CD14-positive monocyte (primary cell): ENCODE results near the gene SYNCRIP. TPM values are rescaled to one million over a fixed set of nuclear protein-coding genes. Genes with fewer than 3 reads are reported as not detected.
A peak's percentile ranks its signal among the peaks of the same experiment; 100 is the strongest.

ENCODE experiments used
- DNase-seq, 3 donors: peaks; one replicate each; pipeline ENCODE4 v3.0.0-alpha.2; 2011 to 2022
- H2AFZ ChIP-seq: 2 replicates; pipeline ENCODE4 v1.6.0; 2012; ENCODE audit warnings: mild to moderate bottlenecking, low read depth, low read length, inconsistent platforms; ENCODE audit not compliant: insufficient read depth, poor library complexity, severe bottlenecking
- H3K27ac ChIP-seq, 2 donors: 1 replicate in 1 of 2; 2 replicates in 1 of 2; pipeline ENCODE4 v1.5.1; 2012 to 2013; ENCODE audit warnings: low read length in 2 of 2, control low read depth in 1 of 2, inconsistent platforms in 1 of 2, low read depth in 1 of 2, mild to moderate bottlenecking in 1 of 2
- H3K27me3 ChIP-seq, 2 donors: one replicate each; pipeline versions ENCODE4 v1.6.0 to v1.6.1; 2011 to 2013; ENCODE audit warnings: low read length in 2 of 2; ENCODE audit not compliant: control insufficient read depth in 2 of 2, insufficient read depth in 2 of 2
- H3K36me3 ChIP-seq, 2 donors: replicated peaks in 1 of 2; 1 replicate in 1 of 2; 2 replicates in 1 of 2; pipeline versions ENCODE4 v1.5.1 to v1.6.1; 2012 to 2013; ENCODE audit warnings: low read length in 2 of 2, control low read depth in 1 of 2, inconsistent platforms in 1 of 2, mild to moderate bottlenecking in 1 of 2; ENCODE audit not compliant: insufficient read depth in 2 of 2, control insufficient read depth in 1 of 2
- H3K4me1 ChIP-seq, 2 donors: 1 replicate in 1 of 2; 2 replicates in 1 of 2; pipeline versions ENCODE4 v1.5.1 to v1.6.1; 2012 to 2013; ENCODE audit warnings: low read length in 2 of 2, control low read depth in 1 of 2, inconsistent platforms in 1 of 2, mild to moderate bottlenecking in 1 of 2, moderate library complexity in 1 of 2; ENCODE audit not compliant: insufficient read depth in 2 of 2, control insufficient read depth in 1 of 2
- H3K4me2 ChIP-seq: replicated peaks from 2 replicates; pipeline ENCODE3; 2012; ENCODE audit warnings: low read length, moderate library complexity, mild to moderate bottlenecking; ENCODE audit not compliant: poor library complexity, severe bottlenecking; ENCODE audit errors: extremely low read depth
- H3K4me3 ChIP-seq, 3 experiments: fragments of 200-600 bp in 1 of 3; sonication (generic) in 1 of 3; replicated peaks in 1 of 3; 1 replicate in 2 of 3; 2 replicates in 1 of 3; pipeline ENCODE4 v1.5.1; 2011 to 2013; ENCODE audit warnings: low read length in 3 of 3, mild to moderate bottlenecking in 3 of 3, control low read depth in 2 of 3, low read depth in 2 of 3, inconsistent platforms in 1 of 3, moderate library complexity in 1 of 3
- H3K79me2 ChIP-seq: 2 replicates; pipeline ENCODE4 v1.6.0; 2012; ENCODE audit warnings: mild to moderate bottlenecking, control low read depth, inconsistent platforms, low read length, moderate library complexity; ENCODE audit not compliant: insufficient read depth
- H3K9ac ChIP-seq: 2 replicates; pipeline ENCODE4 v1.6.0; 2017; ENCODE audit warnings: low read length, mild to moderate bottlenecking; ENCODE audit not compliant: insufficient read depth, poor library complexity, severe bottlenecking
- H3K9me3 ChIP-seq, 2 donors: replicated peaks in 1 of 2; 1 replicate in 1 of 2; 2 replicates in 1 of 2; pipeline versions ENCODE4 v1.5.1 to v1.6.1; 2012 to 2013; ENCODE audit warnings: low read length in 2 of 2, control low read depth in 1 of 2; ENCODE audit not compliant: control insufficient read depth in 1 of 2, insufficient read depth in 1 of 2
- H4K20me1 ChIP-seq: 2 replicates; pipeline ENCODE4 v1.6.0; 2012; ENCODE audit warnings: mild to moderate bottlenecking, low read length, control low read depth, moderate library complexity; ENCODE audit not compliant: insufficient read depth
- H3K27ac Mint-ChIP-seq, 7 donors: one replicate each; pipeline ENCODE4 v1.8.0; 2020; ENCODE audit warnings: mild to moderate bottlenecking in 7 of 7, mixed read lengths in 7 of 7, moderate library complexity in 6 of 7, inconsistent platforms in 2 of 7
- H3K27me3 Mint-ChIP-seq, 3 donors: one replicate each; pipeline ENCODE4 v1.8.0; 2021 to 2022; ENCODE audit warnings: low read depth in 3 of 3, mild to moderate bottlenecking in 3 of 3, mixed read lengths in 3 of 3, moderate library complexity in 3 of 3, inconsistent platforms in 1 of 3
- H3K36me3 Mint-ChIP-seq, 2 donors: one replicate each; pipeline ENCODE4 v1.8.0; 2020; ENCODE audit warnings: mixed read lengths in 2 of 2, inconsistent platforms in 1 of 2, mild to moderate bottlenecking in 1 of 2
- H3K4me1 Mint-ChIP-seq: one replicate; pipeline ENCODE4 v1.8.0; 2020; ENCODE audit warnings: mild to moderate bottlenecking, mixed read lengths
- H3K4me3 Mint-ChIP-seq, 2 donors: one replicate each; pipeline ENCODE4 v1.8.0; 2020; ENCODE audit warnings: mild to moderate bottlenecking in 2 of 2, mixed read lengths in 2 of 2, moderate library complexity in 1 of 2
- H3K9me3 Mint-ChIP-seq, 7 donors: one replicate each; pipeline ENCODE4 v1.8.0; 2020 to 2022; ENCODE audit warnings: mixed read lengths in 7 of 7, mild to moderate bottlenecking in 6 of 7, moderate library complexity in 6 of 7, inconsistent platforms in 2 of 7
- WGBS: methylation state at CpG from one replicate; pipeline ENCODE4 v1.1.5; 2013; ENCODE audit warnings: missing lambda C conversion rate; ENCODE audit not compliant: insufficient coverage; 5-methylcytosine and 5-hydroxymethylcytosine counted together
- intact Hi-C, 2 donors: fragments of 100-400 bp; cut with micrococcal nuclease; formaldehyde crosslinking; loops; one replicate each; pipeline versions ENCODE4 v1.15.0 to v1.15.1; 2023
- polyA plus RNA-seq, 3 donors: library from polyadenylated mRNA; depleted of rRNA in 1 of 3; unstranded in 2 of 3; stranded (reverse) in 1 of 3; fragments of 300-500 nt in 2 of 3; fragments of >200 nt in 1 of 3; fragmentation: Illumina TruSeq in 2 of 3; gene quantifications; 1 replicate in 2 of 3; 2 replicates in 1 of 3; pipeline ENCODE4 v1.2.3, GENCODE V29; 2012 to 2021
- TF ChIP-seq, protein P1 (sequence below): fragments of 200-600 bp; IDR thresholded peaks from one replicate; pipeline ENCODE4 v1.8.0; 2022; ENCODE audit warnings: antibody characterized with exemption, mild to moderate bottlenecking

Gene SYNCRIP
- polyA plus RNA-seq, 3 donors = 11.1 to 41.4 (median 36.6) TPM

DNA sequence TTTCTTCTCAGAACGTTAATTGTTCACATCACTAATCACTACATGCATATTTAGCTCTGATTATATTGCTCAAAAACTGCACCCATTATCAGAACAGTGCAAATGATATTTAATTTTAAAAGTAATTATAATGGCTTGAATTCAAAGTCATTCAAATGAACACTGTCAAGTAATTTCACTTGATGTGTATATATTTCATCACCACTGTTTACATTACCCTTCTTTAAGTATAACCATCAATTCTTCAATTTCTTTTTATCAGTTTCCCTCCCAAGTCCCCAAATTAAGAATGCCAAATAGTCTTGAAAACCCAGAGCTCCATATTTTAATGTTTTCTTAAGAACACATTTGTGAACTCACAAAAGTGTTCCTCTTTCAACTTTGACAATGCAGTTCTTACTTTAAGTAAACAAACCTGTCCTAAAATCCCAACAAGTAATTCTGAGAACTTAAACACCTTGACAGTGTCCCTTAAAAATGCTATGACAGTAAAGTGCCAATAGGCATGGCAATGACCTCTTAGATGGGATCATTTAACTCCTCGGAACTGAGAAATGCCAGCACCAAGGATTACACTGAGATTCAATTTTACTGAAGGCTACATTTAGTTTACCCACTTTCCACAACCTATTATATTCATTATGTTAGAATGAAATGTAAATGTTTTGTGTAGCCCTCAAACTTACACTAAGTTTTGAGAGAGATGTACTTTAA lies 32.3 kb downstream of the SYNCRIP start:
- no peaks in the 10 kb centered on the region for H3K9me3 Mint-ChIP-seq
- H3K9ac ChIP-seq = no peak overlapping the region
- no peak overlapping the region for H3K4me3 Mint-ChIP-seq
- H3K27me3 ChIP-seq = no peaks in the 10 kb centered on the region
- peaks cover 66% of the 10 kb centered on the region for H4K20me1 ChIP-seq
- H3K27ac Mint-ChIP-seq = peak overlapping the region in 2 of 7 donors; percentile 33 to 70
- H3K27me3 Mint-ChIP-seq = no peaks in the 10 kb centered on the region
- H3K4me1 Mint-ChIP-seq = no peaks in the 10 kb centered on the region
- H2AFZ ChIP-seq = no peak overlapping the region
- H3K4me2 ChIP-seq = no peak overlapping the region
- TF ChIP-seq, protein P1, sequence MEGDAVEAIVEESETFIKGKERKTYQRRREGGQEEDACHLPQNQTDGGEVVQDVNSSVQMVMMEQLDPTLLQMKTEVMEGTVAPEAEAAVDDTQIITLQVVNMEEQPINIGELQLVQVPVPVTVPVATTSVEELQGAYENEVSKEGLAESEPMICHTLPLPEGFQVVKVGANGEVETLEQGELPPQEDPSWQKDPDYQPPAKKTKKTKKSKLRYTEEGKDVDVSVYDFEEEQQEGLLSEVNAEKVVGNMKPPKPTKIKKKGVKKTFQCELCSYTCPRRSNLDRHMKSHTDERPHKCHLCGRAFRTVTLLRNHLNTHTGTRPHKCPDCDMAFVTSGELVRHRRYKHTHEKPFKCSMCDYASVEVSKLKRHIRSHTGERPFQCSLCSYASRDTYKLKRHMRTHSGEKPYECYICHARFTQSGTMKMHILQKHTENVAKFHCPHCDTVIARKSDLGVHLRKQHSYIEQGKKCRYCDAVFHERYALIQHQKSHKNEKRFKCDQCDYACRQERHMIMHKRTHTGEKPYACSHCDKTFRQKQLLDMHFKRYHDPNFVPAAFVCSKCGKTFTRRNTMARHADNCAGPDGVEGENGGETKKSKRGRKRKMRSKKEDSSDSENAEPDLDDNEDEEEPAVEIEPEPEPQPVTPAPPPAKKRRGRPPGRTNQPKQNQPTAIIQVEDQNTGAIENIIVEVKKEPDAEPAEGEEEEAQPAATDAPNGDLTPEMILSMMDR = no peak
- DNase-seq = no peak
- intact Hi-C loops = no loop called here
- H3K4me3 ChIP-seq = no peak overlapping the region
- H3K4me1 ChIP-seq = no peaks in the 10 kb centered on the region
- peaks cover 78 to 100% of the 10 kb centered on the region in 2 donors for H3K36me3 ChIP-seq
- no CpG with 5 or more reads among the region's 2 CpGs for WGBS
- H3K9me3 ChIP-seq = no peaks in the 10 kb centered on the region
- H3K27ac ChIP-seq = no peak overlapping the region
- H3K36me3 Mint-ChIP-seq = peaks cover 67 to 88% of the 10 kb centered on the region in 2 donors
- H3K79me2 ChIP-seq = peaks cover 41% of the 10 kb centered on the region

DNA sequence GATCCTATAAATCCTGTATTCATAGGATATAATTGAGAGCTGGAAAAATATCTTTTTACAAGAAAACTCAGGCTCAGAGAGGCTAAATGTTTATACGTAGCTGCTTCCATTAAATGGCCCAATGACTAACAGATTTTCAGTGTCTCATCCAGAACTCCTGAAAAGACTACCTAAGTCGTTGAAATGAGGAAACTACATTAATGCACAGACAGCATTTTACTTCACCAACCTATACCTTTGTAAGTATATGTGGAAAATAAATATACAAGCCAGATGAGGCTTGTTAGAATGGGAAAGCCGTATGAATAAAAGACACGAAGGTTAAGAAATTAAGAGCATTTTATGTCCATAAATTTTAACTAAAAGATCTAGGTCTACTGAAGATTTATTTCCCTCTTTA lies 40.6 kb downstream of the SYNCRIP start:
- no peaks in the 10 kb centered on the region for H3K4me1 Mint-ChIP-seq
- H3K9me3 ChIP-seq = no peaks in the 10 kb centered on the region
- H3K27ac ChIP-seq = no peak overlapping the region
- WGBS = no CpG with 5 or more reads among the region's 4 CpGs
- H3K36me3 Mint-ChIP-seq = peaks cover 20 to 42% of the 10 kb centered on the region in 2 donors
- H3K9ac ChIP-seq = no peak overlapping the region
- H3K9me3 Mint-ChIP-seq = peaks cover 0 to 2% (median 0%) of the 10 kb centered on the region in 7 donors
- H3K4me3 Mint-ChIP-seq = no peak overlapping the region
- peaks cover 17% of the 10 kb centered on the region for H4K20me1 ChIP-seq
- no peak overlapping the region for H3K4me2 ChIP-seq
- intact Hi-C loops = no loop called here
- H3K4me1 ChIP-seq = no peaks in the 10 kb centered on the region
- no peaks in the 10 kb centered on the region for H3K27me3 ChIP-seq
- peaks cover under 1 to 29% of the 10 kb centered on the region in 2 donors for H3K36me3 ChIP-seq
- TF ChIP-seq, protein P1 = no peak
- no peak overlapping the region for H3K27ac Mint-ChIP-seq
- no peak overlapping the region for H3K4me3 ChIP-seq
- peaks cover 0 to 2% (median 0%) of the 10 kb centered on the region in 3 donors for H3K27me3 Mint-ChIP-seq
- no peak overlapping the region for H2AFZ ChIP-seq
- no peak for DNase-seq
- no peaks in the 10 kb centered on the region for H3K79me2 ChIP-seq
